GM19468 (cell line): ENCODE results near the gene GALNS.

Experiments
- ATAC-seq: cut with Tn5 transposase; IDR thresholded peaks from one replicate; pipeline ENCODE4 v1.9.1; 2021; ENCODE audit warnings: mild to moderate bottlenecking, moderate library complexity, moderate number of reproducible peaks; ENCODE audit not compliant: unreplicated experiment; ENCODE audit errors: extremely low read depth

Gene GALNS

GRCh38 chr16:88822281-88823040 is 34.3 kb downstream of the GALNS start:
- ATAC-seq, result no peak

GRCh38 chr16:88821168-88821850 is 35.4 kb downstream of the GALNS start:
- no peak for ATAC-seq

GRCh38 chr16:88820385-88821025 is 36.2 kb downstream of the GALNS start:
- ATAC-seq, result no peak

GRCh38 chr16:88819126-88819525 is 37.6 kb downstream of the GALNS start:
- no peak for ATAC-seq

- no peak for ATAC-seq
These were observed 38.2 kb downstream of the GALNS start for GRCh38 chr16:88818575-88818874.

GRCh38 chr16:88817785-88818574 is 38.8 kb downstream of the GALNS start:
- ATAC-seq, result no peak

- no peak for ATAC-seq
These were observed 39.8 kb downstream of the GALNS start for GRCh38 chr16:88816736-88817535.

- no peak for ATAC-seq
These were observed 40.7 kb downstream of the GALNS start for GRCh38 chr16:88815901-88816589.

- no peak for ATAC-seq
These were observed 41.5 kb downstream of the GALNS start for GRCh38 chr16:88815227-88815626.

GRCh38 chr16:88814144-88814502 is 42.6 kb downstream of the GALNS start:
- no peak for ATAC-seq

- no peak for ATAC-seq
These were observed 43.2 kb downstream of the GALNS start for GRCh38 chr16:88813269-88814143.

- ATAC-seq, result no peak
These were observed 44.1 kb downstream of the GALNS start for GRCh38 chr16:88812513-88813268.

GRCh38 chr16:88811769-88812512 is 44.8 kb downstream of the GALNS start, which contains the start of gene APRT:
TSS of gene APRT (minus strand) at chr16:88811928. CDS start at chr16:88811899, 29 bp downstream.
- peak; percentile 50 for ATAC-seq

- ATAC-seq, result peak; percentile 19
These were observed 45.6 kb downstream of the GALNS start for GRCh38 chr16:88810912-88811768.

- no peak for ATAC-seq
These were observed 46.4 kb downstream of the GALNS start for GRCh38 chr16:88810166-88810911.
